Esophagus squamous epithelium (tissue), 4 donors: ENCODE results near the gene COX4I1.

ENCODE experiments used
- CTCF ChIP-seq, 6 experiments: fragments of 450-650 bp in 4 of 6; fragments of 200-600 bp in 2 of 6; sonication (generic) in 2 of 6; IDR thresholded peaks; one replicate each; pipeline ENCODE4 v1.5.1; 2016 to 2019; ENCODE audit warnings: antibody characterized with exemption in 6 of 6, mild to moderate bottlenecking in 4 of 6, moderate library complexity in 4 of 6
- POLR2A ChIP-seq, 4 donors: fragments of 450-650 bp; IDR thresholded peaks; one replicate each; pipeline ENCODE4 v1.6.1; 2017; ENCODE audit warnings: antibody characterized with exemption in 4 of 4, mild to moderate bottlenecking in 4 of 4, moderate library complexity in 3 of 4

GRCh38 chr16:85763616-85764015 lies 35.9 kb upstream of the COX4I1 start:
- TF ChIP-seq CTCF (IDR thresholded peaks at IDR 0.05) = no peak
- TF ChIP-seq POLR2A (IDR thresholded peaks at IDR 0.05) = no peak
